ENCODE measurements around the gene TGFB2.

- TF ChIP-seq POLR2A (IDR thresholded peaks at IDR 0.05; ENCODE audit: low read length) (no peak), GATA1 (IDR thresholded peaks at IDR 0.05; ENCODE audit: low read depth, low read length) (no peak)
These were observed 16.3 kb downstream of the TGFB2 start for GRCh38 chr1:218361298-218362065.

Data from erythroblast (primary cell).